ENCODE measurements around the gene PRUNE2.
A peak's percentile ranks its signal among the peaks of the same experiment; 100 is the strongest.
"Not testable (repeated sequence)": the region's sequence is repeated elsewhere in the genome, so short reads cannot be mapped to it uniquely, and the experiment has no call there.

PRUNE2 gene

DNA sequence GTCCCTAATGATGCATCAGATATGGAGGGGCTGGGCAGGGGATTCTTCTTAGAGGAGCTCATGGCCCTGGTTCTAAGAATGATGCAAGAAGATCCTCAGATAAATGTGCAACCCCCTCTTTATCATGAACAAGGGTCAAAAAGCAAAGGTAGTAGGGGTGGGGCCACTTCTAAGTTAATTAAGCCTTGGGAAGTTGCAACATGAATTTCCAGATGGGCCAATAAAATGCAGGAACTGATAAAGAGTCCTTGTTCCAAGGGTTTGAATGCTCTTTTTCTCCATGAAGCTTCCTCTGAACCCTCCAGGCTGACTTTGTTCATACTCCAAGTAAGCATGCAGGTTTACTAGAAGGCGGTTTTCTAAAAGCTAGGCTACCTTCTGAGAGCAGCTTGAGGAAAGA is 116.1 kb downstream of the PRUNE2 start:
- peak; percentile 2 for DNase-seq (ENCODE audit: low spot score)

DNA sequence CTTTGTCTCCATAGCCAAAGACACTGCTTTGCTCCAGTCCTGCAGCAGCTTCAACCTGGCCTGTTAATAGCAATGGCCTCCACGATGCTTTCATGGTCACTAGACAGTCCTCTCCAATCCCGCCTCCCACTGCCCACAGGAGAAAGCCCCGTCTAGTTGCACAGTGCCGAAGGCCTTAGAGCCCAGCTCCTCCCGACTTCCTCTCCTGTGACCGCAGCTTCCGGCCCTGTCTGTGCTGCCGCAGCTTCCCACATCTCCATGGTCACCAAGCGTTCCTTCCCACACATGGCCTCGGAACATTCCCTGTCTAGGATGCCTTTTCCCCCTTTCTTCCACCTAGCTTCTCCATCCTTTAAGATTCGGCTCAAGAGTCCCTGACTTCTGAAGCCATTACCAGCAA is 118.2 kb downstream of the PRUNE2 start:
- no peak for DNase-seq (ENCODE audit: low spot score)

DNA sequence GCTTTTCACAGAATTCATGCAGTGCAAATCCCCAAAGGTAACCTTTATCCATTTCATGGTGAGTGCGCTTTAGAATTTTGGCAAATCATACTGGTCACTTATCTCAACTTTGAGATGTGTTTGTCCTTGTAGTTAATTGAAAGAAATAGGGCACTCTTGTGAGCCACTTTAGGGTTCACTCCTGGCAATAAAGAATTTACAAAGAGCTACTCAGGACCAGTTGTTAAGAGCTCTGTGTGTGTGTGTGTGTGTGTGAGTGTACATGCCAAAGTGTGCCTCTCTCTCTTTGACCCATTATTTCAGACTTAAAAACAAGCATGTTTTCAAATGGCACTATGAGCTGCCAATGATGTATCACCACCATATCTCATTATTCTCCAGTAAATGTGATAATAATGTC is 120.4 kb downstream of the PRUNE2 start:
- no peak for DNase-seq (ENCODE audit: low spot score)

DNA sequence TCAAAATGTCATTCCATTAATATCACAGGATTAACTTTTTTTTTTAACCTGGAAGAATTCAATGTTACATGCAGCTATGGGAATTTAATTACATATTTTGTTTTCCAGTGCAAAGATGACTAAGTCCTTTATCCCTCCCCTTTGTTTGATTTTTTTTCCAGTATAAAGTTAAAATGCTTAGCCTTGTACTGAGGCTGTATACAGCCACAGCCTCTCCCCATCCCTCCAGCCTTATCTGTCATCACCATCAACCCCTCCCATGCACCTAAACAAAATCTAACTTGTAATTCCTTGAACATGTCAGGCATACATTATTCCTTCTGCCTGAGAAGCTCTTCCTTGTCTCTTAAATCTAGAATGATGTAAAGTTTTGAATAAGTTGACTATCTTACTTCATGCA is 121.0 kb downstream of the PRUNE2 start:
- no peak for DNase-seq (ENCODE audit: low spot score)

GRCh38 chr9:76772686-76773445 is 133.0 kb downstream of the PRUNE2 start:
- DNase-seq (ENCODE audit: low spot score): no peak

DNA sequence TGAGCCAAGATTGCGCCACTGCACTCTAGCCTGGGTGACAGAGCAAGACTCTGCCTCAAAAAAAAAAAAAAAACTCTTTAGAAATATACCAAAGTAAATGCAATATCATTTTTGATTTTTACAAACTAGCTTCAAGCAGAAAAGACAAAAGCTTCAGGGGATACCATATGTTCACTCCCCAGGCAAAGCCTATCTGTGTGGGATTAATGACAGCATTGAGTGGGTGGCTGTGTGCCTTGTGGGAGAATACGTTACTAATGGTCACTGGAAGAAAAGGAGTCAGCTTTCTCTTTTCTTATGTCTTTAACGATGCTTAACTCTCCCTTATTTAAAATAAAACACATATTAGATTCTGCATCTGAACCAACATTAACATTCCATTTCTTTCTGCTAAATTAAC is 139.8 kb downstream of the PRUNE2 start:
- no peak for DNase-seq (ENCODE audit: low spot score)

DNA sequence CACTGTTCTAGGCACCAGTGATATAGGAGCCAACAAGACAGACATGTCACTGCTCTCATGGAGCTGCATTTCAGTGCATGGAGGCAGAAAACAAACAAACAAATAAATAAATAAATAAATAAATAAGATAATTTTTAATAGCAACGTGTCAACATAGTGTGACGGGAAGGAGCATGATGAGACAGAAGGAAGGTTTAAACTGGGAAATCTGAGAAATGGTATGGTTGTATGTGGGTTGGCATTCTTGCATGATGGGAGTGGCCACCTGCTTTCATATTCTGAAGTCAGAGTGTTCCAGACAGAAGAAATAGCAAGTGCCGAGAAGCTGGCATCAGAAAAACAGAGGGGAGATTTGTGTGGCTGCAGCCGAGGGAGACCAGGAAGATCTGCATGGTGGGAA is 141.8 kb downstream of the PRUNE2 start, which contains the start of gene PCA3:
Gene PCA3, plus strand, starts transcription at position 301 of the 400 bp plus-strand sequence.
- DNase-seq (ENCODE audit: low spot score): no peak

DNA sequence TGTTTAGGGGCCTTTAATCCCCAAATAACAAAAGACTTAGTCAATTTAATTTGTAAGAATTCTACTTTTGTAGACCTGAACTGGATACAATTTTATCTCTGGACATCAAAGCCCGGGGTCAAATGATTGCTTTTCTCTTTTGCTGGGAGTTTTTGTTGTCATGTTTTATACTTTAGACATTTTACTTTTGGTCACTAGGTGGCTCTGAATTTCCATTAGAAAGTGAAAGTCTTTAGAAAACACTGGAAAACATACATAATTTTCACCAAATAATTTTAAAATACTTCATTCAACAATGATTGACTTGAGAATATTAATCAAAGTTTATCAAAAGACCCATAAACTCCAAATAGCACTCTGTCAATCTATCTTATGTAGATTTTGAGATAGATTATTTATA is 144.5 kb downstream of the PRUNE2 start:
- no peak for DNase-seq (ENCODE audit: low spot score)

DNA sequence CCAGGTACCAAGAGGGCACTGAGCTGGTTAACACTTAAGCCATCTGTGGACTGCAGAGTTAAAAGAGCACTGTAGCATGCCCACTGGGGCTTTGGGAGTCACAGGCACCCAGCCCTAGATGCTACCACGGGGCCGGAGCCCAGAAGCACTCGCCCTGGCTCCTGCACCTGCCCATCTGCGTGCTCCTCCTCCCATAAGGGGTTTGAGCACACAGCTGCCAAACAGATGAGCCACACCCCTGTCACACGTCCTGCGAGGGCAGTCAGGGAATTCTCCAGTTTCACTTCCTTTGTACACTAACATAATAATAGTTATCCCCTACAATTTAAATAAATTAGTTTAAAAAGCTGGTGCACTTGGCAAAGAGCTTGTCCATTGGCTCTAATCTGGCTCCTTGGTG is 146.2 kb downstream of the PRUNE2 start:
- DNase-seq (ENCODE audit: low spot score): no peak

DNA sequence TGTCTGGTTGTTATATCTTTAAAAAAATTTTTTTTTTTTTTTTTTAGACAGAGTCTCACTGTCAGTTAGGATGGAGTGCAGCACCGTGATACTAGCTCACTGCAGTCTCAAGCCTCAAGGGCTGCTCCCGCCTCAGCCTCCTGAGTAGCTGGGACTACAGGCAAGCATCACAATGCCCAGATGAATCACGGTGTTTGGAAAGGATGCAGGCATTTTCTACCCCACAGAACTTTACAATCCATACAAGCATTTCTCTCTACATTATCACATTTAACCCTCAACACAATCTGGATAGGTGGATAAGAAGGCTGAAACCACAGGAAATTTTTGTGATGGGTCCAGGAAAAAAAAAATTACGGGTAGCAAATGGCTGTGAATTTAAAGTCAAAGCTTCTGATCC is 147.4 kb downstream of the PRUNE2 start:
- DNase-seq (ENCODE audit: low spot score): no peak

- DNase-seq (ENCODE audit: low spot score): no peak
Observed at GRCh38 chr9:76756941-76757673, 148.8 kb downstream of the PRUNE2 start.

DNA sequence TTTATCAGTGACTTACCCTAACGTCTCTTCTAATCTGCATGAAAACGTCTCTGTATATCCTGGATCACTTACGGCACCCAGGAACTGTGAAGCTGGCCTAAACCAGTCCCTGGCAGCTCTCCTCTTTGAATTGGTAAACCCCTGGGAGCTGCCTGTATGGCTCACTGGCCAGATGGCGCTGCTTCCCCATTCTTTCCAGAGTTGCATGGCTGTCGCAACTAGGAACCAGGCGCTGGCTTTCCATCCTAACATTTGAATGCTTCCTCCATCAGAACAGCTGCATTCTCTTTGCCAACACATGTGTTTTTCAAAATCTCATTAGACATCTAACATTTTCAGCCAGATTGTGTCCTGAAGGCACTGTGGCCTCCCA is 149.7 kb downstream of the PRUNE2 start:
- DNase-seq (ENCODE audit: low spot score): no peak

DNA sequence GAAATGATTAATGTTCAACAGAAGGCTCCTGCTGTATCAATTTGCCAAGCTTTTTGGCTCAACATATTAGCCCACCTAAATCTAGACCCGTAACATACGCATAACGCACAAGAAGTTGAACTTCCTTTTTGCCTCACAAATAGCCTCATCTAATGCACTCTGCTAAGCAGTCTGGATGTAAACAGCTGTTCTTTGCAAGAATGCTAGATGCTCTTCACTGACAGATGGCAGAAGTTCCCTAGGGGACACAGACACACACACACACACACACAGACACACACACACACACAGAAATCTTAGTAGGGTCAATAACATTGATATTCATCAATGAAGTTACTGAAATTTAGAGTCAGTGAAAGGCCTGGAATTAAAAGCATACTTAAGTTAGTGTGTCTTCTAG is 154.9 kb downstream of the PRUNE2 start:
- DNase-seq (ENCODE audit: low spot score): no peak

- DNase-seq (ENCODE audit: low spot score): no peak
Observed at GRCh38 chr9:76744336-76744735, 161.6 kb downstream of the PRUNE2 start.

DNA sequence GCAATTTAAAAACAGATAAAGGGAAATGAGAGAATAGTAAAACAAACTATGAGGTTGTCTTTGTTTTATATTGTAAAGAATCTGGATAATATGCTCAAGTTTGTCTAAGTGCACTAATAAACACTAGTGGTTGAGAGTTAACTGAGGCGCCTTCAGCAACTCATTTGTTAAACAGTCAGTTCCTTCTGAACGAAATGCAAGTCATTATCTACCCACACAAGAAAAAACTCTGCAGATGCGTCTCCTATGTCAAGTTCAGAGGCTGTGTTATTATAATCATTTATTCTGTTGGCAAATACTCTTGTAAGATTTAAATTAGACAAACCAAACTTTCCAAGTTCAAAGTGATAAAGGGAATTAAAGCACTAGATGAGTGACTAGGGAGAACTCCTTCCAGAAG is 162.0 kb downstream of the PRUNE2 start:
- DNase-seq (ENCODE audit: low spot score): no peak

GRCh38 chr9:76742890-76743289 is 163.0 kb downstream of the PRUNE2 start:
- DNase-seq (ENCODE audit: low spot score): not testable (repeated sequence)

GRCh38 chr9:76741524-76741923 is 164.4 kb downstream of the PRUNE2 start:
- no peak for DNase-seq (ENCODE audit: low spot score)

DNA sequence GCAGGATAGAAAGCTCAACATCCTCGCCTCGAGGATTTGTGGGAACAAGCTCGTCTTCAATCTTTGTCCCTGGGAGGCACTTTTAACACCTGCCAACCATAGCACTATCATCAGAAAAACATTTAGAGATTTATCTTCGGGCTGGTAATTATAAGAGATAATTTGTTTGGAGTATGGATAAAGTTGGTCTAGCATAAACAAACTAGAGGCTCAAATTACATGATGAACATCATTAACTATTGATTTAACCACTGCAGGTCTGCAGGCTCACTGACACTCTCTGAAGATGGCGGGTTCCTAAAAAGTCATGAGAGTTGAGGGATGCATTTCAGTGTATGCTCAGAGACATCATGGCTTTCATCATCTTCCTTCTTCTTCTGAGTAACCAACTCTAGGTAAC is 167.5 kb downstream of the PRUNE2 start:
- DNase-seq (ENCODE audit: low spot score): no peak

GRCh38 chr9:76737154-76737902 is 168.6 kb downstream of the PRUNE2 start:
- no peak for DNase-seq (ENCODE audit: low spot score)

DNA sequence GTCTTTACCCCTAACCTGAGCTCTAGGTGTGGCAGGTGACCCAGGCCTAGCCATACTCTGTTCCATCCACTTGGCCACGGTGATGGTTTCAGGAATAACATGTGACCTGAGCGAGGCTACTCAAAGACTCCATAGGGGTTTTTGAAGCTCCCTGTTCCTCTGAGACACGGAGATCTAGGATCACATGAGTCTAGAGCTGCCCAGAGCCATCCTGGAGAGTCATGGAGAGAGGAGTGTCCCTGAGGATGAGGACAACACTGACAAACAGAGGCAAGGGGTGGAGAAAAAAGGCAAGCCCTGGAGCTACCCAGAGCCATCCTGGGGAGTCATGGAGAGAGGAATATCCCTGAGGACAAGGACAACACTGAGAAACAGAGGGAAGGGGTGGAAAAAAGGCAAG is 171.2 kb downstream of the PRUNE2 start:
- DNase-seq (ENCODE audit: low spot score): no peak

- DNase-seq (ENCODE audit: low spot score): no peak
Observed at GRCh38 chr9:76733096-76733495, 172.8 kb downstream of the PRUNE2 start.

DNA sequence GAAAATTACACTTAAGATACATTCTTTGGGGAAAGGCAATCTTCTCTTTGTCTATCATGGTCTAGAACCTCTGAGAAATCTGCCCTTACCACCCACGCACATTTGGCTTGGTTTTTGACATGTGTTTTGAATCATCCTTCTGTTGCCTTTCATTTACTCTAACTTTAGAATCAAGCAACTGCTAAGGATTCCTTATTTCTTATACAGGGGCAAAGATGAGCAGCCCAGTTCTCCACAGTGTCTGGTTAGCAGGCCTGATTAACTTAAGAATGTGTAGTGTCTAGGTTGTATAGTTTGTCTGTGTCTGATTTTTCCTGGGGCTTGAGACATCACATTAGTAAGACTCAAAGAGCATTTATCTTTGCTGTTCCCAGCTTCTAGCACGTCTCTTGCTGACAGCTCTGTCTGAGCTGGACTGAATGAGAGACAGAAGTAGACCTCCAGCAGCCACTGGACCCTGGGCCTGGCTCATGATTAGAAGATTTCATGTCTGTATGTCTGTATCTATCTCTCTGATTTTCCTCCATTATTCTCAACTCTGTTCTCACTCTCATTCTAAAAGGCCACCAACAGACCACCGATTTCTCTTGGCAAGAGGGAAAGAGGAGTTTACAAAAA is 173.5 kb downstream of the PRUNE2 start:
- DNase-seq (ENCODE audit: low spot score): no peak

DNA sequence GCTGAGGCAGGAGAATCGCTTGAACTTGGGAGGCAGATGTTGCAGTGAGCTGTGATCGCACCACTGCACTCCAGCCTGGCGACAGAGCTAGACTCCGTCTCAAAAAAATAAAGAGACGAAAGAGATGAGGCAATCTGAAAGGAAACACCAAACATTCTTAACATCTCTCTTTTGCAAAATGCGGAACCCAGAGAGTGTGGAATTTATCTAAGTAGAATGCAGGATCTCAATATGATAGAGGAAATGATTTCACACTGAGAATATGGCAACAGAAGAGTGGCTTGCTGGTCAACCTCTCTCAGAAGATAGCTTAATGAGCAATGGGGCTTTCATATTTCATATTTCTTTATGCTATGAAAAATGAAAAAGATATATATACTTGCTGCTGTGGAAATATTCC is 175.1 kb downstream of the PRUNE2 start:
- no peak for DNase-seq (ENCODE audit: low spot score)
